Glomerular visceral epithelial cell (primary cell): ENCODE measurements around the gene TSC22D1.
"Not testable (repeated sequence)": the region's sequence is repeated elsewhere in the genome, so short reads cannot be mapped to it uniquely, and the experiment has no call there.

Experiments
- DNase-seq: peaks from one replicate; pipeline ENCODE4 v3.0.0-alpha.2; 2016; ENCODE audit errors: extremely low spot score

The TSC22D1 gene

DNA sequence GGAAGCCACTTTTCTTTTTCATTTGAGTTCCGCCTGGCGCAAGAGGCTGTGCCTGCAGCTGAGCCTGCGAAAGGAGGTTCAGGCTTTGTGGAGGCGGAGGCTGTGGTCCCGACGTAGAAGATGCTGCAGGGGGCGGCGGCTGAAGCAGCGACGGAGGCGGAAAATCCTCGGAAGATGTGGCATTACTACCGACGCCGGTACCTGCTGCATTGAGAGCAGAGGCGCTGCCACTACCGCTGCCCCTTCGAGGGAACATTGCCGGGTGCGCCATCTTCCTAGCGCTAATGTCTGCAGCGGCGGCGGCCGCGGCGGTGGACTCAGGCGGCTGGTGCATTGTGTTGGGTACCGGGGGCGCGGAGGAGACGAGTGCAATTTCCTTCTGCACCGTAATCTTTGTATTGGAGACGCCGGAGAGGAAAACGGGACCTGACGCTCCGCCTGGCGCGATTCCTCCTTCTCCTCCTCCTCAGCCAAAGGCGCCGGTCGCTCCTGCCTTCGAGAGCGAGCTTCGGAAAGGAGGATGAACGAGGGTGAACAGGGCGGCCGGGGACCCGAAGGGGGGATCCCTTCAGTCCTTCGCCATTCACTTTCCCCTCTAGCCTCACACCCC, at the start of gene TSC22D1:
Gene TSC22D1, minus strand, starts transcription at position 590 of the 610 bp plus-strand sequence. Its CDS starts 256 bp downstream, at position 334.
- peak; percentile 43 for DNase-seq

DNA sequence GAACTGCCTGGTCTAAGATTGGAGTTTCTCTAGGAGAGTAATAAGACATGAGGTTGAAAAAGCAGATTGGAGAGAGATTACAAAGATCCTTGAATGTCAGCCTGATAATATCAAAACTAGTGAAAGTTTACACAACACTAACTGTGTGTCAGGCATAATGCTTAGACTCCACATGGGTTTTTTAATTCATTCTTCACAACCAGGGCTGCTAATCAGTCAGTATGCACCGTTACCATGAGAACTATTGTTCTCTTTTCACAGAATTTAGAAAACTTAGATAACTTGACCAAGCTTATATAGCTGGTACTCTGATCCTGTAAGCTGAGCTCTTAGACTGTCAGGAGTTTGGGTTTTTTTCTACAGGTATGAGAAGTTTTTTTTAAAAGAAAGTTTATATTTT, 46.6 kb upstream of the TSC22D1 start:
- no peak for DNase-seq

DNA sequence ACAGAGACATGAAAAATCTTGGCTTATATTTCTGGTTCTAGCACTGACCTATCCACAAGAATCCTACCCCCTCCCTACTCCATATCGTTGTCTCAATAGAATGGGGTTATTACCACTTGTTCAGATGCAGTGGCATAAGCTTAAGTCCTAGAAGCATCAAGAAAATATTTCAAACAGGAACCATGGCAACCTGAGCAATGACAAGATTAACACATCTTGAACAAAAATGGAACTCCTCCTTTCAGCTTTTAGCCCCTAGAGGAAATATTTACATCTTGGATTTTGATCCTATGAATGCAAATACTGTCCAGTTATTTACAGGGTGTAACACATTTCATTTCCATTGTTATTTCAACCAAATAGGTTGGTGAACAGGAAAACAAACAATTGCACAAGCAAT, 46.1 kb upstream of the TSC22D1 start:
- DNase-seq = peak; percentile 2

DNA sequence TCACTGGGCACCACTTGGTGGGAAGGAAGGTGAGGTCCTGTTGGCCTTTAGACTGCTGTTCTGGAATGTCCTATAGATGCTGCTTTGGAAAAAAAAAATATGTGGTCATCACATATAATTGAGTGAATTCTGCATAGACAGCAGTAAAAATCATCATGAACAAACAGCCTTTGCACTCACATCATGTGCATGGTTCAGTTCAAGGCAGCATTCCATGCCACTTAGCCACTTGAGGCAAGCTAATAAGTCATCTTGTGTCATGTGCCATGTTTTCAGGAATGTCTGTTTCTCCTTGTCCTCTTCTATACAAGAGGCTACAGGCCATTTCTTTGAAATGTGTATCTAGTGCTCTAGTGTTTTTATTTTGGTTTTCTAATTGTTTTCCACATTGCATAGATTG, 43.9 kb upstream of the TSC22D1 start:
- peak; percentile 49 for DNase-seq

DNA sequence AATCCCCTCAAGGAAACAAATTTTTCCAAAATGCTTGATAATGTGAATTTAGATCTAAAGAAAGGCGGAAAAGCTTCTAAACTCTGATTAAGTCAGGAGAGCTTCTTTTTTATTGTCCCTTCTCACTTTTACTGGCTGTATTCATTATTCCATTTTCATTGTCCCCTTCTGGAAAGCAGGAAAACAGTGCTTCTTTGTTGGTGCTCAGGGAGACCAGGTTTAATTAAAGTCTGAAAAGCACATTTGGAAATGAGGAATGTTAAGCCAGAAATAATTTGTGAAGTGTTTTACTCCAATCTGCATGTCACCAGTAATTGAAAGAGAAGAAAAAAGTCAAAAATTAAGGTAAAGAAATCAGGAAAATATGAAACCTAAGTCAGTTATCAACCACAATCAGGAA, 43.5 kb upstream of the TSC22D1 start:
- no peak for DNase-seq

DNA sequence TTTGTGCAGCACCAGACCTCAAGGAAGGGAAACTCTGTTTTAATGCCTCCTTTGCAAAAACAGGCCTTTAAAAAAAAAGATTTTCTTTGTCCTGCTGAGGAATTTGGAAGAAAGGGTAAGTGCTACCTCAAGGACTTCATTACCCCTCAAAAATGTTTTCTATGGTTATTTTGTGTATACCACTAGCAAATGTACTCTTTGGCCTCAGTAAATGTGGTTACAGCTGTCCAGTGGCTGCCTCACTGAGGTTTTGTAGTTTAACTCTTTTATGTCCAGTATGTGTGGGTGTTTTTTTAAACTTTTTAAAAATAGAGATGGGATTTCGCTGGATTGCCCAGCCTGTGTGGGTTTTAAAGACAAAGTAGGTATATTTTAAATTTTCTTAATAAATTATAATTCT, 42.2 kb upstream of the TSC22D1 start:
- DNase-seq = peak; percentile 20

DNA sequence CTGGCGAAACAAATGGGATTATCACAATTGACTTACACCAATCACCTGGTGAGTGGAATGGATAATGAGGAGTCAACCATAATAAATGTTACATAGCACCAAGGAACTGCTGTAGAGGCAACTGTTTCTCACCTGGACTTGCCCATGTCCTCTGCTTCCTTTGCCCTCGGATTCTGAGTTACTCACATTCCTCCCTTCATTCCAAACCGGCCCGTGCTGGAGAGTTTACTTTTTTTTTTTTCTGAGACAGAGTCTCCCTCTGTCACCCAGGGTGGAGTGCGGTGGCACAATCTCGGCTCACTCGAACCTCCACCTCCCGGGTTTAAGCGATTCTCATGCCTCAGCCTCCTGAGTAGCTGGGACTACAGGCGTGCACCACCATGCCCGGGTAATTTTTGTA, 41.5 kb upstream of the TSC22D1 start:
- no peak for DNase-seq

DNA sequence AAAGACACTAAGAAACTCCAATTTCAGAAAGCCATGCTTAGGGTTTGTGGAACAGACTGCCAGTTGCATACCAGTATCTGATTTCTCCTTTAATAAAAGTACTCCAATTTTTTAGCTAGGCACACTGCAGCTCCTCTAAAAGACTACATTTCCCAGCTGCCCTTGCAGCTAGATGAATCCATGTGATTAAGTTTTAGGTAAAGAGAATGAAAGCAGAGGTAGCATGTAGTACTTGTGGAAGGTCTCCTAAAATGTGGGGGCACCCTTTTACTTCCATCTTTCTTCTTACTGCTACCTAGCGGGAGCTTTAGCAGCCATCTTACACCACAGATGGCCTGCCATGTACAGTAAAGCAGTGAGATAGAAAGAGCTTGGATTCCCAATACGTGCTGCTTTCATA, 33.0 kb upstream of the TSC22D1 start:
- DNase-seq = no peak

DNA sequence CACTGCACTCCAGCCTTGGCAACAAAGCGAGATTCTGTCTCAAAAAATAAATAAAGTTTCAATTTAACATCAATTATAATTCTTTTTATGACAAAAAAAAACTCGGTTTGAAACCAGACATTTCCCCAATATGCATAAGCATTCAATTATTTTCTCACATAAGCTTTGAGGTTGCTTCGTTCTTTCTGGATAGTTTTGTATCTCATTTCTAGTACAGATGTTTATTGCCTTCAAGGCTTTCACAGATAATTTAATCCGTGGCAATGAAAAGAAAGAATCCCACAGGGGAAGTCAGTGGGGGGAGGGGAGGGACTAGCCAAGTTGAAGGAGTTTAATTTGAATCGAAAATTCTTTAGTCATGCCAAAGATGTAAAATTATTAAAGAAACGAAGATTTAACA, 29.6 kb upstream of the TSC22D1 start:
- DNase-seq = no peak

DNA sequence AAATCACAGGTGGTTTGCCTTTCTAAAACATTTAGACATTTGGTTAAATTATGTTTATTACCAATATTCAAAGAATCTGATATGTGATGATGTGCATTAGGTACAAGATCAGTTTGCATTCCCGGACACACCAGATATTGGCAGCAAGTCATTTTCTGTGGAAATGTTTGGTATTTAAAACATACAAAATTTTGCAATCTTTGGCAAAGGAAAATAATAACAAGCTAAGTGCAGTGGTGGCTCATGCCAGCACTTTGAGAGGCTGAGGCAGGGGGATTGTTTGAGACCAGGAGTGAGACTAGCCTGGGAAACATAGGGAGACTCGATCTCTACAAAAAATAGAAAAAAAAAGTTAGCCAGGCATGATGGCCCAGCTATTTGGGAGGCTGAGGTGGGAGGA, 29.1 kb upstream of the TSC22D1 start:
- DNase-seq = no peak

DNA sequence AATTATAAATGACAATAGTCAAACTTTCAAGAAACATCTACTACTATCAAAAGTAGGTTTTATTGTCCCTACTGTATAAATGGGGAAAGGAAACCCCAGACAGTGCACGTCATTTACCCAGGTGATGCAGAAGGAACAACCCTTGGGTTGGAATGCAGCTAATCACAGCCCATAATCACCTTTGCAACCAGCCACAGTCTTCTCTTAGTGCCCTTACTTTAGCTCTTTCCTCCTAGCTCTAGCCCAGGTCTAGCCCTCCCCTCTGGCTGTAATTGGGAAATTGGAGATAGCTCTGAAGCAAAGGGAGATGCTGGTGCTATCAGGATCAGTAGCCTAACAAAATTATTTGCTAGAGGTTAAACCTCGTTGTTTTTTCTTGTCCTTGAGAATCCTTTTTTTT, 25.5 kb upstream of the TSC22D1 start:
- DNase-seq = no peak

DNA sequence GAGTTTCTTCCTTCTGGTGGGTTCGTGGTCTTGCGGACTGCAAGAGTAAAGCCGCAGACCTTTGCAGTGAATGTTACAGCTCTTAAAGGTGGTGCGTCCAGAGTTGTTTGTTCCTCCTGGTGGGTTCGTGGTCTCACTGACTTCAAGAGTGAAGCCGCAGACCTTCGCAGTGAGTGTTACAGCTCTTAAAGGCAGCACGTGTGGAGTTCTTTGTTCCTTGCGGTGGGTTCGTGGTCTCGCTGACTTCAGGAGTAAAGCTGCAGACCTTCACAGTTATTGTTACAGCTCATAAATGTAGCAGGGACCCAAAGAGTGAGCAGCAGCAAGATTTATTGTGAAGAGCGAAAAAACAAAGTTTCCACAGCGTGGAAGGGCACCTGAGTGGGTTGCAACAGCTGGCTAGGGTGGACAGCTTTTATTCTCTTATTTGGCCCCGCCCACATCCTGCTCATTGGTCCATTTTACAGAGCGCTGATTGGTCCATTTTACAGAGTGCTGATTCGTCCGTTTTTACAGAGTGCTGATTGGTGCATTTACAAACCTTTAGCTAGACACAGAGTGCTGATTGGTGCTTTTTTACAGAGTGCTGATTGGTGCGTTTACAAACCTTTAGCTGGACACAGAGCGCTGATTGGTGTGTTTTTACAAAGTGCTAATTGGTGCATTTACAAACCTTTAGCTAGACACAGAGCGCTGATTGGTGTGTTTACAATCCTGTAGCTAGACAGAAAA, 17.9 kb upstream of the TSC22D1 start:
- DNase-seq = not testable (repeated sequence)

DNA sequence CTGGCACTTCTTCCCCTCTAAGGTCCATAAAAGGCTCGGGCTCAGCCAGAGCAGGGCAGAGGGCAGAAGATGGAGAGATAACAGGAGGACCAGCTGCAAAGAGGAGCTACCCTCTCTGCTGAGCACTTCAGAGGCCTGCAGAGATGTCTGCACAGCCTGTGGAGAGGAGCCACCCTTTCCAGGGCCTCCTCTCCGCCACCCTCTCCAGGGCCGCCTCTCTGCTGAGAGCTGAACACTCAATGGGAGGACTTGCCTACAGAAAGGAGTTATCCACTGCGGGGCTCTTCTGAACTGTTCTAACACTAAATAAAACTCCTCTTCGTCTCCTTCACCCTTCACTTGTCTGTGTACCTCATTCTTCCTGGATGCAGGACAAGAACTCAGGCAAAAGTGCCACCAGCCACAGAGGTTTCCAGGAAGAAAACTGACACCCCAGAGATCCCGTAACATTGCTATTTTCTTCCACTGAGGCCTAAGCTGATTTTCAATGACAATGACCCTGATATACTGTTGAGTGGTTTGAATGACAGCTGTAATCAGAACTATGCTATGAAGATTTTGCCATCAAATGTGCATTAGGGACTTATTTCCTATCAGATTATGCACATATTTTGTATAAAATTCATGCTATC, 16.2 kb upstream of the TSC22D1 start:
- DNase-seq = no peak

DNA sequence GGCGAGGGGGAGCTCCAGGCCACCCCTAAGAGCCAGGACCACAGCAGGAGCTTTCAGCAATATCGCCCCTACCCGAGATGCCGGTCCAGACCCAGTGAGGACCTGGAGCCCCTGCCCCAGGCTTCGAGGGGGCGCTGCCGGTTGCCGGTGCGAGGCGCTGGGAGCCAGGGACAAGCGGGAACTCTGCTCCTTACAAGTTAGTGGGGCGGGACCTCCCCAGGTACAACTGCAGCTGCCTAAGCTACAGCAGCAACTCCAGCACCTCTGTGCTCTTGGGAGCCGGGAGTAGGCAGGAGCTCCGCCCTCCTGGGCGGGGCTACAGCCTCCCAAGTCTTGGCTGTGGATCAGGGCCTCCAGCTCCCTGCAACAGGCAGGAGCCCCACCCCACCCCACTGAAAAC, 15.2 kb upstream of the TSC22D1 start:
- DNase-seq = no peak

DNA sequence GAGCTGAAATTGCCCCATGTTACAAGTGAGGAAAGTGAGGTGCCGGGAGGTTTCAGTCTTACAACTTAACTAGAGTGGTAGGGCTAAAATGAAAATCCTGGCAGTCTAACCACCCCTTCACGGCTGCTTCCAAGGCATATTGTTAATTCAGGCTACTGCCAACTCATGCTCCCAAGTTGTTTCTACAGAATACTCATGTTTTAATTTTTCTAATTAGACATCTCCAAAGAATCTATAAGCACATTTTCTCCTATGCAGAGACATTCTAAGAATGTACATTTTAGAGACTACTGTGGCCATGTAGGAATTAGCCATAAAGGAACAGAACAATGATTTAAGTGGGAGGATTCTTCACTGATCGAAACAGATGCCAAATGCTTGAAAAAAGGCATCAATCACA, 7.0 kb upstream of the TSC22D1 start:
- no peak for DNase-seq

DNA sequence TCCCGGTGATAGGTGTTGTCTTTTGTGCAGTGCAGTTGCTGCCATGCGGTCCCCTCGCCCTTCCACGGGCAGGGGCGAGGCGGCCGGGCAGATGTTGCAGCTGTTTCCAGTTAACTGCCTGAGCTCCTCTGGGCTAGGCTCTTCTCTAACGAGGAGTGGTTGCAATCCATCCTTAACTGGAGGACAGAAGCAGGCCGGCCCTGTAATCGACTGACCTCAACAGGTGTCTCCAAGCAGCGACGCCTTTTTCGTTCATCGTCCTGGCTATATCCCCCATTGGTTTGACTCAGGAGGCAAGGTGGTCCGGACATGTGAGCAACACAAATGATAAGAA, 1.9 kb upstream of the TSC22D1 start:
- no peak for DNase-seq

DNA sequence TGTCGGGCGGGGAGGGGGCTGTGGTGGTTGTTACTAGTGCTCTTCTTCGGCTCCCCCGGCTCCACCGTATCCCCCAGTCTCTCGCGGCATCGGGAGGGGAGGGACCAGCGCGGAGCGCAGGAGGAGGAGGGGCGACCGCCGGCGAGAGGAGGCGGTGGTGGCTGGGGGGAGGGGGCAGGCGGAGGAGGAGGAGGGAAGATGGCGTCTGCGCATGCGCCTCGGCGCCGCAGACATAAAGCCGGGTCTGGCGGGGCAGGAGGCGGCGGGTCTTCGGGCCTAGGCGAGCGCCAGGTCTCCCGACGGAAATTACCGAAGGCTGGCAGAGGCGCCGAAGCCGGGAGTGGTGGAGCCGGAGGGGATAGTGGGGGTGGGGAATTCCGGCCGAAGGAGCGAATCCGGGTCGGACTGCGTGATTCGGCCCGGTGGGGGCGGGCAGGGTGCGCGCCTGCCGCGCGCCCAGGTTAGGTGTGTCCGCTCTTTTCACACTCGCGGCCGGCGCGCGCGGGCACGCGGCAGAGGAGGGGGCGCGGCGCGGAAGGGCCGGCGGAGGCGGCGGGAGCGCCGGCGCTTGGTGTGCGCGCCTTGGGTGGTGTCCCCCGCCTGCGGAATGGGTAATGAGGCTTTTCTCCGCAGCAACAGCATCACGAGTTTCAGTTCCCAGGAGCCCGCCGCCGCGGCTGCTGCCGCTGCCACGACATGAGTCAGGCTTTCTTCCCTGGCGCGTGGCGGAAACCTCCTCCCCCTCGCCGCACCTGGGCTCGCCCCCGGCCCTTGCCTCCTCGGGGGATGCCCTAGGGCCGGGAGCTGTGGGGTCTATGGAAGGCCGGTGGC, 1.3 kb upstream of the TSC22D1 start:
- DNase-seq = peak; percentile 98

DNA sequence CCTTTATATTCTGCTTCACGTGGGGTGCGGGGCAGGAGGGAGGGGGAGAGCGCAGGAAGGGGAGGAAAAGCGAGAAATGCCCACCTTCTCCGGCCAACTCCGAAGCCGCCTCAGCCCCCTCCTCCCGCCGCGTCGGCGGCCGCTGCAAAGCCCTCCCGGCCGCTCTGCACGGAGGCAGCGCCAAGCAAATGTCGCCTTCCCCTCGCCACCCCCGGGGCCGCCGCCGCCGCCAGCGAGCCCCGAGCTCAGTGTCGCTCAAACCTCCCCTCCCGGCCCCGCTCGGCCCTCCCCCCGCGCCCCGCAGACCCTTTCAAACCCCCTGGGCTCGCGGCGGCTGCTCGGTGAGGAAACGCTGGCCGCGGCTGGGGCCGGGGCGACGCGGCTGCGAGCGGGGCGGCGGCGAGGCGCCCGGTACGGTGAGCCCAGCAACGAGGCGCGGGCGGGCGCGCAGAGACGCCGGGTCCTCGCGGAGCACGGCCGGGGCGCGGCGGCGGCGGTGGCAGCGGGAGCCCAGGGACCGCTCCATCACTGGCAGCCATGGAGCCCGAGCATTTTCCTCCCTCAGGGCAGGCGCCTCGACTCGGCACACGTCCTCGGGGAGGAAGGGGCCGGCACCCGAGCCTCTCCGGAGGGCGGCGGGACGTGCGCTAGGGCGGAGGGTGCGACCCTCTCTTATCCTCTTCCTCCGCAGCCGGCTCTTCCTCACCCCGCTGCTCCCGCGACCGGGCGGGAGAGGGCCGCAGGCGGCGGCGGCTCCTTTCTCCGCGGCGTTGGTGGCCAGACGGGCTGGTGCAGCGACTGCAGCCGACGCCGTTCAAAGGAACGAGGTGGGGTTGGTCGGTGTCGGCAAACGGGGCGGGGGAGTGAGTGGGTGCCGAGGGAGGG, 463 bp upstream of the TSC22D1 start:
- DNase-seq = no peak

DNA sequence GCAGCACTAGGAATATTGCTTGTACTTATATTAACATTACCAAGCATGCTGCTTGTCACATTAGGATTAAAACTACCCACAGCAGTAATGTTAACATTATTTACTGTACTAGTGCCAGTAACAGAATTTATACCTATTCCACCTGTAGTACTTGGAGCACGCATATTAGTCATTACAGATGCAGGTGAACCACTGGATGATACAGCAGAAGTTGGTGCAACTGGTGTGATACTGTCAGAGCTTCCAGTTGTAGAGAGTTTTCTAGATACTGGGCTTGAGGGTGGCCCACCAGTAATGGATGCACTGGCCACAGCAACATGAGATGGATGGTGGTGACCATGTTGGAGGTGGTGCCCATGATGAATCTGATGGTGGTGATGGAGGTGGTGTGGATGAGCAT, 1.1 kb downstream of the TSC22D1 start:
- DNase-seq = no peak

DNA sequence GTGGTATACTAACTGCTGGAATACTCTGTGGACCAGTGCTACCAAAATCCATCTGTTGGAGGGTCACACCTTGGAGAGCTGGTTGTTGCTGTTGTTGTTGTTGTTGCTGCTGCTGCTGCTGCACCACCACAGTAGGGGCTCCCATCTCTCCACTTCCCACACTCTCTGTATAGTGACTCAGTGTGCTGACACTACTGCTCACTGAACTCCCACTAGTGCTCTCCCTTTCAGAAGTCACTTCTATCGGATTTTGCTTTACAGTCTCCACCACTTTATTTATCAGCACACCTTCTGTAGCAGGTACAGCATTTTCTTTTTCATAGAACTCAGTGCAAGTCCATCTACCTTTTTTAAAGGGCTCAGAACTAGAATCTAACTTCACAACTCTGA, 1.7 kb downstream of the TSC22D1 start:
- DNase-seq = no peak

DNA sequence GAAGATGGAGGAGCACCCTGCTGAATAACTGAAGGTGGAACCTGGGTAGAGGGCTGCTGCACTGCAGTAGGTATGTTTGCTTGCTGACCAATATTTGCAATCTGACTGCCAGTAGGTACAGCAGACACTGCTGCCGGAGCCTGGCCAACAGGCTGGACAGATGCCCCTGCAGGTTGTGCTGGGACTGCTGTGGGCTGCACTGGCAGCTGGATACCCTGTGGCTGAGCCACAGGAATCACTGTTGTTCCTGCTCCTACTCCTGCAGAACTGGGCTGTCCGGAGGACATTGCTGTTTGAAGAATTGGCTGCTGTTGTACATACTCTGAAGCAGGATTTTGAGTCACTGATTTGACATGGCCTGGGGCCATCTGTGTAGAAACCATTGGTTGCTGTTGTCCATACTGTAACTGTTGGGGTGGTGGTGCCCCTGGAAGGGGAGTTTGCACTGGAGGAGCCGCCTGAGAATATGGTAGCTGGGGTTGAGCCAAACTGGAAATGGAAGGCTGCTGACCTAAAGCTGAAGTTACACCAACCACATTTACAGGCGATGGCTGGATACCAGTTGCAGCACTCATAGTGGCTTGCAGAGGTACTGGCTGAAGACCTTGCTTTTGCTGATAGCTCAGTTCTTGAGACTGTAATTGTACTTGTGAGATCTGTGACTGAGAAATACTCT, 2.2 kb downstream of the TSC22D1 start:
- peak; percentile 73 for DNase-seq
